K562 (cell line): Measurements from ENCODE around the gene WDR93. TPM values are rescaled to one million over a fixed set of nuclear protein-coding genes. Genes with fewer than 3 reads are reported as not detected.
A peak's percentile ranks its signal among the peaks of the same experiment; 100 is the strongest.

Experiments
- DMBX1 ChIP-seq: fragments of 250-450 bp; sonication (Bioruptor Pico); IDR thresholded peaks from 2 replicates; pipeline ENCODE4 v1.8.0; 2022; ENCODE audit warnings: inconsistent platforms, mild to moderate bottlenecking, moderate library complexity, borderline replicate concordance
- ETV6 ChIP-seq, 3 experiments: fragments of 150-350 bp in 1 of 3; sonication (generic) in 1 of 3; formaldehyde crosslinking in 1 of 3; IDR thresholded peaks; 2 replicates each; pipeline versions ENCODE4 v1.6.1 to v1.8.0; 2014 to 2022; ENCODE audit warnings: borderline replicate concordance in 2 of 3, low read depth in 2 of 3, antibody characterized with exemption in 1 of 3, low read length in 1 of 3, mild to moderate bottlenecking in 1 of 3, missing genetic modification reagents in 1 of 3
- HDAC6 ChIP-seq: IDR thresholded peaks from 2 replicates; pipeline ENCODE4 v1.6.1; 2012; ENCODE audit warnings: low read depth, mild to moderate bottlenecking, control low read depth, inconsistent platforms, low read length, moderate library complexity
- IFI16 ChIP-seq: fragments of 250-450 bp; sonication (Bioruptor Pico); IDR thresholded peaks from 2 replicates; pipeline ENCODE4 v2.1.2; 2022; ENCODE audit warnings: mild to moderate bottlenecking, inconsistent platforms
- PCBP1 ChIP-seq: fragments of 200-400 bp; formaldehyde crosslinking; IDR thresholded peaks from 2 replicates; pipeline ENCODE4 v1.6.1; 2018; ENCODE audit warnings: mild to moderate bottlenecking, low read depth, low read length; ENCODE audit not compliant: poor library complexity, severe bottlenecking
- RBM25 ChIP-seq: fragments of 200-400 bp; formaldehyde crosslinking; IDR thresholded peaks from 2 replicates; pipeline ENCODE4 v1.6.1; 2018; ENCODE audit warnings: low read length, low read depth, moderate library complexity; ENCODE audit not compliant: severe bottlenecking
- SLC30A9 ChIP-seq: fragments of 250-450 bp; sonication (Bioruptor Pico); IDR thresholded peaks from 2 replicates; pipeline ENCODE4 v1.8.0; 2022; ENCODE audit warnings: mild to moderate bottlenecking, moderate library complexity
- SNAPC5 ChIP-seq: fragments of 250-450 bp; sonication (Bioruptor Pico); IDR thresholded peaks from 2 replicates; pipeline ENCODE4 v1.8.0; 2021; ENCODE audit warnings: moderate library complexity, mild to moderate bottlenecking, inconsistent platforms
- SP1 ChIP-seq: sonication (generic); formaldehyde crosslinking; IDR thresholded peaks from 2 replicates; pipeline ENCODE4 v1.8.1; 2022; ENCODE audit warnings: mild to moderate bottlenecking, missing genetic modification reagents
- THAP7 ChIP-seq: fragments of 250-450 bp; sonication (Bioruptor Pico); IDR thresholded peaks from 2 replicates; pipeline ENCODE4 v1.5.0; 2021
- WHSC1 ChIP-seq: IDR thresholded peaks from one replicate; pipeline ENCODE4 v1.6.1; 2012; ENCODE audit warnings: low read length, control low read depth, inconsistent platforms
- ZNF124 ChIP-seq: sonication (generic); formaldehyde crosslinking; IDR thresholded peaks from 2 replicates; pipeline ENCODE4 v1.8.1; 2022; ENCODE audit warnings: missing genetic modification reagents
- ZNF407 ChIP-seq: fragments of 450-650 bp; IDR thresholded peaks from 2 replicates; pipeline ENCODE4 v1.6.1; 2016; ENCODE audit warnings: low read depth
- ZNF561 ChIP-seq: fragments of 450-650 bp; formaldehyde crosslinking; conservative IDR thresholded peaks from 2 replicates; pipeline ENCODE4 v1.4.0; 2020; ENCODE audit warnings: mild to moderate bottlenecking, moderate library complexity
- polyA plus RNA-seq, 8 experiments: library from polyadenylated mRNA; depleted of rRNA in 4 of 8; stranded (reverse) in 5 of 8; unstranded in 3 of 8; fragments of >200 nt; fragmentation: Nextera tagmentation in 2 of 8; fragmentation: Illumina TruSeq in 1 of 8; extraction: Ambion mirVana in 2 of 8; extraction: Trizol in 1 of 8; gene quantifications; 2 replicates each; pipeline versions ENCODE4 v1.2.1 to v1.2.3, GENCODE V29; 2011 to 2014; ENCODE audit warnings: inconsistent platforms in 1 of 8, missing spikeins in 1 of 8
- total RNA-seq, 7 experiments: library from RNA; depleted of rRNA in 6 of 7; stranded (reverse); fragments of >200 nt in 6 of 7; fragmentation: Illumina TruSeq in 2 of 7; extraction: Trizol in 2 of 7; gene quantifications; 2 replicates each; pipeline versions ENCODE4 v1.2.1 to v1.2.3, GENCODE V29; 2011 to 2021; ENCODE audit warnings: low replicate concordance in 1 of 7
- TF ChIP-seq, protein P1 (sequence below): fragments of 450-650 bp; conservative IDR thresholded peaks from 2 replicates; pipeline ENCODE4 v1.6.1; 2016; ENCODE audit warnings: missing genetic modification characterization, low read depth, mild to moderate bottlenecking, missing compliant biosample characterization, moderate library complexity
- TF ChIP-seq, protein P2 (sequence below): IDR thresholded peaks from 2 replicates; pipeline ENCODE4 v1.6.1; 2011; ENCODE audit not compliant: insufficient read length; ENCODE audit errors: extremely low read depth

Gene WDR93
- total and polyA plus RNA-seq, 9 of the 15 experiments (the other 6 are each of a cell fraction or from before 2014, with no cell fraction given) = not detected

DNA sequence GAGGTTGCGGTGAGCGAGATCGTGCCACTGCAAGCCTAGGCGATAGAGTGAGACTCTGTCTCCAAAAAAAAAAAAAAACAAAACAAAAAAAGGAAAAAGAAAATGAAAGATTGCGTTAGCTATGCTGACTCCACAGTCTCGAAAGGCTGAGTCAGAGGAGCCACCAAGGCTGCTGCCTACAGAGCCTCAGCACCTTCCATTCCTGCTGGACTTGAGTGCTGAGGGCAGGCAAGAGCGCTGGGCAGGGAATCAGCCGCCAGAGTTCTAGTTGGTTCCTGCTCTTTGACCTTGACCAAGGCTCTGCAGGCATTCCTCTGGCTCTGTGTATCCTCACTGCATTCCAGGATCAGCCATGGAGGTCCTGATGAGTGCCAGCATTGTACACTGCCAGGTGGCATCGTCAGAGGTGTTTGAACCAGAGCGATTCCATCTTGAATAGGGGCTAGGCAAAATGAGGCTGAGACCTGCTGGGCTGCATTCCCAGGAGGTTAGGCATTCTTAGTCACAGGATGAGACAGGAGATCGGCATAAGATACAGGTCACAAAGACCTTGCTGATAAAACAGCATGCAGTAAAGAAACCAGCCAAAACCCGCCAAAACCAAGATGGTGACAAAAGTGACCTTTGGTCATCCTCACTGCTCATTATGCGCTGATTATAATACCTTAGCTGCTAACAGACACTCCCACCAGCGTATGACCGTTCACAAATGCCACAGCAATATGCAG is 91.4 kb downstream of the WDR93 start (continued):
- TF ChIP-seq, protein P1, sequence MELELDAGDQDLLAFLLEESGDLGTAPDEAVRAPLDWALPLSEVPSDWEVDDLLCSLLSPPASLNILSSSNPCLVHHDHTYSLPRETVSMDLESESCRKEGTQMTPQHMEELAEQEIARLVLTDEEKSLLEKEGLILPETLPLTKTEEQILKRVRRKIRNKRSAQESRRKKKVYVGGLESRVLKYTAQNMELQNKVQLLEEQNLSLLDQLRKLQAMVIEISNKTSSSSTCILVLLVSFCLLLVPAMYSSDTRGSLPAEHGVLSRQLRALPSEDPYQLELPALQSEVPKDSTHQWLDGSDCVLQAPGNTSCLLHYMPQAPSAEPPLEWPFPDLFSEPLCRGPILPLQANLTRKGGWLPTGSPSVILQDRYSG = peak; percentile 99
- TF ChIP-seq THAP7 (CRISPR knock-in tag) (peak; percentile 65; the same call in 1 of the 2 replicates), ZNF124 (no peak), SLC30A9 (CRISPR knock-in tag) (peak; percentile 90; the same call in 1 of the 2 replicates), ETV6 (IDR thresholded peaks at IDR 0.05; ENCODE audit: borderline replicate concordance in 1 of 2, low read depth in 2 of 2, low read length in 1 of 2) (no peak), ETV6 (CRISPR knock-in tag; IDR thresholded peaks at IDR 0.05; ENCODE audit: borderline replicate concordance) (no peak), HDAC6 (no peak), SNAPC5 (peak; percentile 67), PCBP1 (no peak), DMBX1 (CRISPR knock-in tag) (peak; percentile 99), IFI16 (peak; percentile 90), RBM25 (no peak), SP1 (CRISPR knock-in tag) (no peak), ZNF407 (no peak), ZNF561 (CRISPR knock-in tag) (peak; percentile 87; the same call in 1 of the 2 replicates), WHSC1 (no peak)
- TF ChIP-seq, protein P2, sequence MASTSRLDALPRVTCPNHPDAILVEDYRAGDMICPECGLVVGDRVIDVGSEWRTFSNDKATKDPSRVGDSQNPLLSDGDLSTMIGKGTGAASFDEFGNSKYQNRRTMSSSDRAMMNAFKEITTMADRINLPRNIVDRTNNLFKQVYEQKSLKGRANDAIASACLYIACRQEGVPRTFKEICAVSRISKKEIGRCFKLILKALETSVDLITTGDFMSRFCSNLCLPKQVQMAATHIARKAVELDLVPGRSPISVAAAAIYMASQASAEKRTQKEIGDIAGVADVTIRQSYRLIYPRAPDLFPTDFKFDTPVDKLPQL = no peak
